T-helper 1 cell treated with Interleukin-12 subunit alpha and Interleukin-12 subunit beta and Interleukin-4 antibody, amounts not matched to agents 30 μg/mL and 1 μg/mL, for 36 hours (primary cell): ENCODE results near the gene PRR14.
A peak's percentile ranks its signal among the peaks of the same experiment; 100 is the strongest.
"Not testable (repeated sequence)": the region's sequence is repeated elsewhere in the genome, so short reads cannot be mapped to it uniquely, and the experiment has no call there.

Experiments
- H3K27ac Mint-ChIP-seq: one replicate; pipeline ENCODE4 v1.8.0; 2021; ENCODE audit warnings: mild to moderate bottlenecking, mixed read lengths
- H3K27me3 Mint-ChIP-seq: one replicate; pipeline ENCODE4 v1.8.0; 2021; ENCODE audit warnings: low read depth, mixed read lengths
- H3K36me3 Mint-ChIP-seq: one replicate; pipeline ENCODE4 v1.8.0; 2021; ENCODE audit warnings: low read depth, mixed read lengths
- H3K4me1 Mint-ChIP-seq: one replicate; pipeline ENCODE4 v1.8.0; 2021; ENCODE audit warnings: low read depth, mixed read lengths
- H3K4me3 Mint-ChIP-seq: one replicate; pipeline ENCODE4 v1.8.0; 2021; ENCODE audit warnings: mild to moderate bottlenecking, moderate library complexity, mixed read lengths
- H3K9me3 Mint-ChIP-seq: one replicate; pipeline ENCODE4 v1.8.0; 2021; ENCODE audit warnings: mixed read lengths

Gene PRR14

GRCh38 chr16:30621765-30622164, 29.0 kb upstream of the PRR14 start:
- H3K4me1 Mint-ChIP-seq: peaks cover 2% of the 10 kb centered on the region
- no peaks in the 10 kb centered on the region for H3K9me3 Mint-ChIP-seq
- no peak overlapping the region for H3K4me3 Mint-ChIP-seq
- H3K27me3 Mint-ChIP-seq: peaks cover 43% of the 10 kb centered on the region
- no peak overlapping the region for H3K27ac Mint-ChIP-seq
- no peaks in the 10 kb centered on the region for H3K36me3 Mint-ChIP-seq

- Mint-ChIP-seq H3K36me3 (no peaks in the 10 kb centered on the region), H3K4me3 (no peak overlapping the region), H3K9me3 (no peaks in the 10 kb centered on the region), H3K4me1 (peaks cover 2% of the 10 kb centered on the region), H3K27me3 (peaks cover 40% of the 10 kb centered on the region), H3K27ac (no peak overlapping the region)
Observed at GRCh38 chr16:30622455-30623032, 28.2 kb upstream of the PRR14 start.

- Mint-ChIP-seq H3K27ac (no peak overlapping the region), H3K4me1 (peaks cover 2% of the 10 kb centered on the region), H3K9me3 (no peaks in the 10 kb centered on the region), H3K4me3 (no peak overlapping the region), H3K36me3 (no peaks in the 10 kb centered on the region), H3K27me3 (peaks cover 39% of the 10 kb centered on the region)
Observed at GRCh38 chr16:30623536-30624283, 27.1 kb upstream of the PRR14 start.

- Mint-ChIP-seq H3K36me3 (no peaks in the 10 kb centered on the region), H3K9me3 (no peaks in the 10 kb centered on the region), H3K27ac (no peak overlapping the region), H3K4me3 (no peak overlapping the region), H3K4me1 (peaks cover 7% of the 10 kb centered on the region), H3K27me3 (peaks cover 22% of the 10 kb centered on the region)
Observed at GRCh38 chr16:30626236-30626635, 24.5 kb upstream of the PRR14 start.

- H3K4me3 Mint-ChIP-seq: peak overlapping the region; percentile 63
Observed at GRCh38 chr16:30628628-30629540, 21.9 kb upstream of the PRR14 start.

GRCh38 chr16:30632454-30632853, 18.3 kb upstream of the PRR14 start:
- not testable (repeated sequence) for H3K27me3 Mint-ChIP-seq, H3K4me3 Mint-ChIP-seq

More at GRCh38 chr16:30628628-30629540, 21.9 kb upstream of the PRR14 start:
- H3K27me3 Mint-ChIP-seq: no peaks in the 10 kb centered on the region
- no peaks in the 10 kb centered on the region for H3K36me3 Mint-ChIP-seq
- peaks cover 7% of the 10 kb centered on the region for H3K4me1 Mint-ChIP-seq
- peak overlapping the region; percentile 58 for H3K27ac Mint-ChIP-seq
- no peaks in the 10 kb centered on the region for H3K9me3 Mint-ChIP-seq

GRCh38 chr16:30633526-30633925, 17.2 kb upstream of the PRR14 start:
- peak overlapping the region; percentile 95 for H3K27ac Mint-ChIP-seq
- no peaks in the 10 kb centered on the region for H3K36me3 Mint-ChIP-seq
- H3K4me3 Mint-ChIP-seq: peak overlapping the region; percentile 88
- no peaks in the 10 kb centered on the region for H3K27me3 Mint-ChIP-seq
- H3K9me3 Mint-ChIP-seq: no peaks in the 10 kb centered on the region
- H3K4me1 Mint-ChIP-seq: peaks cover 20% of the 10 kb centered on the region

More at GRCh38 chr16:30632454-30632853, 18.3 kb upstream of the PRR14 start:
- not testable (repeated sequence) for H3K27ac Mint-ChIP-seq, H3K9me3 Mint-ChIP-seq, H3K36me3 Mint-ChIP-seq
- peaks cover 20% of the 10 kb centered on the region for H3K4me1 Mint-ChIP-seq

- no peak overlapping the region for H3K27ac Mint-ChIP-seq
- H3K9me3 Mint-ChIP-seq: no peaks in the 10 kb centered on the region
- H3K36me3 Mint-ChIP-seq: no peaks in the 10 kb centered on the region
- no peak overlapping the region for H3K4me3 Mint-ChIP-seq
- no peaks in the 10 kb centered on the region for H3K27me3 Mint-ChIP-seq
- H3K4me1 Mint-ChIP-seq: peaks cover 13% of the 10 kb centered on the region
Observed at GRCh38 chr16:30636599-30636998, 14.2 kb upstream of the PRR14 start.

GRCh38 chr16:30637139-30637538, 13.6 kb upstream of the PRR14 start:
- H3K9me3 Mint-ChIP-seq, H3K27me3 Mint-ChIP-seq, H3K4me3 Mint-ChIP-seq, H3K27ac Mint-ChIP-seq, H3K36me3 Mint-ChIP-seq: not testable (repeated sequence)
- H3K4me1 Mint-ChIP-seq: peaks cover 13% of the 10 kb centered on the region

GRCh38 chr16:30637944-30638343, 12.8 kb upstream of the PRR14 start:
- H3K27ac Mint-ChIP-seq: no peak overlapping the region
- no peaks in the 10 kb centered on the region for H3K36me3 Mint-ChIP-seq
- no peaks in the 10 kb centered on the region for H3K27me3 Mint-ChIP-seq
- H3K4me3 Mint-ChIP-seq: no peak overlapping the region
- no peaks in the 10 kb centered on the region for H3K9me3 Mint-ChIP-seq
- H3K4me1 Mint-ChIP-seq: peaks cover 13% of the 10 kb centered on the region

- Mint-ChIP-seq H3K9me3 (no peaks in the 10 kb centered on the region), H3K27ac (no peak overlapping the region), H3K36me3 (no peaks in the 10 kb centered on the region), H3K27me3 (peaks cover 4% of the 10 kb centered on the region), H3K4me1 (no peaks in the 10 kb centered on the region), H3K4me3 (no peak overlapping the region)
Observed at GRCh38 chr16:30641378-30641982, 9.3 kb upstream of the PRR14 start.

GRCh38 chr16:30644334-30644830, 6.4 kb upstream of the PRR14 start:
- no peak overlapping the region for H3K4me3 Mint-ChIP-seq
- H3K27me3 Mint-ChIP-seq: peaks cover 4% of the 10 kb centered on the region
- no peaks in the 10 kb centered on the region for H3K9me3 Mint-ChIP-seq
- H3K4me1 Mint-ChIP-seq: peaks cover 1% of the 10 kb centered on the region
- H3K36me3 Mint-ChIP-seq: no peaks in the 10 kb centered on the region
- no peak overlapping the region for H3K27ac Mint-ChIP-seq

- Mint-ChIP-seq H3K27me3 (peaks cover 4% of the 10 kb centered on the region), H3K36me3 (peaks cover 2% of the 10 kb centered on the region), H3K27ac (no peak overlapping the region), H3K9me3 (no peaks in the 10 kb centered on the region), H3K4me3 (no peak overlapping the region), H3K4me1 (peaks cover 8% of the 10 kb centered on the region)
Observed at GRCh38 chr16:30645727-30646126, 5.0 kb upstream of the PRR14 start.

GRCh38 chr16:30647274-30647571, 3.5 kb upstream of the PRR14 start:
- Mint-ChIP-seq H3K27ac (no peak overlapping the region), H3K4me1 (peaks cover 15% of the 10 kb centered on the region), H3K27me3 (peaks cover 4% of the 10 kb centered on the region), H3K9me3 (no peaks in the 10 kb centered on the region), H3K4me3 (no peak overlapping the region), H3K36me3 (peaks cover 4% of the 10 kb centered on the region)
